ENCODE results near the gene NLN. TPM values are rescaled to one million over a fixed set of nuclear protein-coding genes. Genes with fewer than 3 reads are reported as not detected.
A peak's percentile ranks its signal among the peaks of the same experiment; 100 is the strongest.
"Not testable (repeated sequence)": the region's sequence is repeated elsewhere in the genome, so short reads cannot be mapped to it uniquely, and the experiment has no call there.

Gene NLN
- total RNA-seq, 1 donor from 2014 or later: 12.4 TPM

DNA sequence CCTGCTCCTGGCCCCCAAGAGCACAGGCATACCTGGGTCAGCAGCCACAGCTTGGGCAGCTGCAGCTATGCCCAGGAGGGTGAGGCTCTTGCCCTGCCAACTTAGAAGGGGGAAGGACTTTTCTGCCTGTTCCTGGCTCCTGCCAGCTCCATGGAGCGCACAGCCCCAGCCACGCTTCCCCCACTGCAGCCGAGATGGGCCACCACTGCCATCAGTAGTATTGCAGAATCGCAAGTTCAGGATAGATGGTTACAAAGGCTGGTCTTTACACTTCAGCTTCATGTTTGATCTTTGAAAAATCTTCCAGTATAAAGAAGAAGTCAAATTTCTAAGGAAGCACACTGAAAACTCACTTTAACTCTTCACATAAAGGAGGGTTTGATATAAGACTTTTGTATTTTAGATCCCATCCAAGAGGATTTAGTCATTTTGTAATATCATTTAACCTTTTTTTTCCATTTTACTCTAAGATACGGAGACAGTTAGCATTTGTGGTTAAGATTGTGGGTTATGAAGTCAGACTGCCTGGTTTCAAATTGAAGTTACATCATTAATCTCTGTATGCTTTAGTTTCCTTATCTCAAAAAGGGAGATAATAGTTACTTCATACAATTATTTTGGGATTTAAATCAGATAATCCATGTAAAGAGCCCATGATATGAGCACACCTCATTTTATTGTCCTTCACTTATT, 81.8 kb downstream of the NLN start:
- no peak overlapping the region for H3K27ac ChIP-seq (replicated peaks)
- no peak for DNase-seq
- no peak overlapping the region for H3K4me3 ChIP-seq
- H3K4me1 ChIP-seq: peaks cover 10% of the 10 kb centered on the region
- intact Hi-C loops (cut with micrococcal nuclease): no loop called here
- H3K36me3 ChIP-seq: no peaks in the 10 kb centered on the region
- H3K9me3 ChIP-seq (replicated peaks): no peaks in the 10 kb centered on the region
- TF ChIP-seq, protein P1, sequence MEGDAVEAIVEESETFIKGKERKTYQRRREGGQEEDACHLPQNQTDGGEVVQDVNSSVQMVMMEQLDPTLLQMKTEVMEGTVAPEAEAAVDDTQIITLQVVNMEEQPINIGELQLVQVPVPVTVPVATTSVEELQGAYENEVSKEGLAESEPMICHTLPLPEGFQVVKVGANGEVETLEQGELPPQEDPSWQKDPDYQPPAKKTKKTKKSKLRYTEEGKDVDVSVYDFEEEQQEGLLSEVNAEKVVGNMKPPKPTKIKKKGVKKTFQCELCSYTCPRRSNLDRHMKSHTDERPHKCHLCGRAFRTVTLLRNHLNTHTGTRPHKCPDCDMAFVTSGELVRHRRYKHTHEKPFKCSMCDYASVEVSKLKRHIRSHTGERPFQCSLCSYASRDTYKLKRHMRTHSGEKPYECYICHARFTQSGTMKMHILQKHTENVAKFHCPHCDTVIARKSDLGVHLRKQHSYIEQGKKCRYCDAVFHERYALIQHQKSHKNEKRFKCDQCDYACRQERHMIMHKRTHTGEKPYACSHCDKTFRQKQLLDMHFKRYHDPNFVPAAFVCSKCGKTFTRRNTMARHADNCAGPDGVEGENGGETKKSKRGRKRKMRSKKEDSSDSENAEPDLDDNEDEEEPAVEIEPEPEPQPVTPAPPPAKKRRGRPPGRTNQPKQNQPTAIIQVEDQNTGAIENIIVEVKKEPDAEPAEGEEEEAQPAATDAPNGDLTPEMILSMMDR (IDR thresholded peaks at IDR 0.05; ENCODE audit: borderline replicate concordance): no peak
- H3K27me3 ChIP-seq (ENCODE audit: low read depth): no peaks in the 10 kb centered on the region

DNA sequence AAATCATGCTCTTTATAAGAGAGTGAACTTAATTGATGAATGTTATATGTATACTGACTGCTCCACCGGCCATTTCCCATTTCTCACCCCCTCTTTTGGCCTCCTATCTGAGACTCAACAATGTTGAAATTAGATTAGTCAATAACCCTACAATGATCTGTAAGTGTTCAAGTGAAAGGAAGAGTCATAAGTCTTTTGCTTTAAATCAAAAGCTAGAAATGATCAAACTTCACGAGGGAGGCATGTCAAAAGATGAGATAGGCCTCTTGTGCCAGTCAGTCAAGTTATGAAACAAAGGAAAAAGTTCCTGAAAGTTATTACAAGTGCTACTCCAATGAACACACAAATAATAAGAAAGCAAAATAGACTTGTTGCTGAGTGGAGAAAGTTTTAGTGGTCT, 83.1 kb downstream of the NLN start:
- no peak overlapping the region for H3K4me3 ChIP-seq
- H3K27ac ChIP-seq (replicated peaks): no peak overlapping the region
- TF ChIP-seq, protein P1 (IDR thresholded peaks at IDR 0.05; ENCODE audit: borderline replicate concordance): no peak
- H3K27me3 ChIP-seq (ENCODE audit: low read depth): no peaks in the 10 kb centered on the region
- intact Hi-C loops (cut with micrococcal nuclease): no loop called here
- no peaks in the 10 kb centered on the region for H3K9me3 ChIP-seq (replicated peaks)
- DNase-seq: no peak
- H3K4me1 ChIP-seq: peaks cover 15% of the 10 kb centered on the region
- H3K36me3 ChIP-seq: no peaks in the 10 kb centered on the region

DNA sequence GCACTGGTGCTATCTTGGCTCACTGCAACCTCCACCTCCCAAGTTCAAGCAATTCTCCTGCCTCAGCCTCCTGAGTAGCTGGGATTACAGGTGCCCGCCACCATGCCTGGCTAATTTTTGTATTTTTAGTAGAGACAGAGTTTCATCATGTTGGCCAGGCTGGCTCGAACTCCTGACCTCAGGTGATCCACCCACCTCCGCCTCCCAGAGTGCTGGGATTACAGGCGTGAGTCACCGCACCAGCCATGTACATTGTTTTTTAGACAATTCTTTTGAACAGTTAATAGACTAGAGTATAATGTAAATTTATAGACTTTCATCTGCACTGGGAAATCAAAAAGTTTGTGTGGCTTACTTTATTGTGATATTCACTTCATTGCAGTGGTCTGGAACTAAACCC, 85.5 kb downstream of the NLN start:
- H3K36me3 ChIP-seq; intact Hi-C loops (cut with micrococcal nuclease): not testable (repeated sequence)

GRCh38 chr5:65808251-65808741, 86.3 kb downstream of the NLN start:
- intact Hi-C loops (cut with micrococcal nuclease): no loop called here
- H3K4me1 ChIP-seq: peaks cover 11% of the 10 kb centered on the region
- no peak overlapping the region for H3K4me3 ChIP-seq
- no peaks in the 10 kb centered on the region for H3K9me3 ChIP-seq (replicated peaks)
- DNase-seq: no peak
- H3K36me3 ChIP-seq: no peaks in the 10 kb centered on the region
- H3K27ac ChIP-seq (replicated peaks): peak overlapping the region; percentile 10
- no peaks in the 10 kb centered on the region for H3K27me3 ChIP-seq (ENCODE audit: low read depth)
- TF ChIP-seq, protein P1 (IDR thresholded peaks at IDR 0.05; ENCODE audit: borderline replicate concordance): no peak

More for the DNA sequence above, 85.5 kb downstream of the NLN start:
- H3K9me3 ChIP-seq (replicated peaks); H3K27ac ChIP-seq (replicated peaks); H3K27me3 ChIP-seq (ENCODE audit: low read depth); DNase-seq; H3K4me3 ChIP-seq: not testable (repeated sequence)
- H3K4me1 ChIP-seq: peaks cover 11% of the 10 kb centered on the region

DNA sequence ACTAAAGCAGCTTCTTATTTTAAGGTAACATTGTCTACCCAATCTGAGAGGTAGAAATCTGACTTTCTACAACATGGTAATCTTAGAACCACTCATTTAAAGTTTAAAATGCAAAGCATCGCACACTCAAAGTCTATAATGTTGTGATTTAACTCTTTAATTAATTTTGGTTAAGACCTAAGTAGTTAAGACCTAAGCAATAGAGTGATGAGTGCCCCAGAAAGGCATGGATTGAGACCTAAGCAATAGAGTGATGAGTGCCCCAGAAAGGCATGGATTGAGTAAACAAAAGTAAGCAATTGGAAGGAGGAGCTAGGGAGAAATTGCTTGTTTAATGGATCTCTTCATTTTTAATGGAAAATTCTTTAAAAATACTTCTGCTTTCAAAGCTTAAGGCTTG, 86.8 kb downstream of the NLN start:
- Histone ChIP-seq H3K9me3 (replicated peaks) (no peaks in the 10 kb centered on the region), H3K36me3 (no peaks in the 10 kb centered on the region), H3K27me3 (ENCODE audit: low read depth) (no peaks in the 10 kb centered on the region), H3K27ac (replicated peaks) (peak overlapping the region; percentile 10), H3K4me3 (no peak overlapping the region), H3K4me1 (peaks cover 11% of the 10 kb centered on the region)
- intact Hi-C loops (cut with micrococcal nuclease): no loop called here
- no peak for DNase-seq
- TF ChIP-seq, protein P1 (IDR thresholded peaks at IDR 0.05; ENCODE audit: borderline replicate concordance): no peak

DNA sequence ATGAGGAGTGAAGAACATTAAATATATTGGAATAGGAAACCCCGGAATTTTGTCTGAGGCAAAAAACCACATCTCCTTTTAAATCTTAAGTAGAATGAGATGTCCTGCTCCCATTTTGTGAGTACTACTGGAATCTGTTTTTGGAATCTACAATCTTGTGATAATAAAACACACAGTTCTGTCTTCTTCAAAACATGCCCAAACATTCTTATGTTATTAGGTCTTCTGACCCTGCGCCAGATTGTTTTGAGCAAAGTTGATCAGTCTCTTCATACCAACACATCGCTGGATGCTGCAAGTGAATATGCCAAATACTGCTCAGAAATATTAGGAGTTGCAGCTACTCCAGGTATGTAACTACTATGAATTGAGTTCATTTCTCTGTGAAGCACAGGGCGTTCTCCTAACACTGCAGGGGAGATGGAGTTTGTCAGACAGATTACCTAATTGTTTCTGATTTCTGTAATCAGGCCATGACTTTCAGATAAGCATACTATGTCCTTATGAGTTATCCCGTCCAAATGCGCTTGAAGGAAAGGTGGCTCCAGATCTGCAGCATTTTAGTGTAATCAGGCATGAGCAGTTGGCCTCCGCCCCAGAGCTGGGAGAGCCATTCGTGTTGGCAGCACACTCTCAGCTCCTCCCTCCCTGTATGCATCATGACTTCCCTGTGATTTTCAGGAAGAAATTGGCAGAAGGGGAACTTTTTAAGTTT, 88.0 kb downstream of the NLN start:
- intact Hi-C loops (cut with micrococcal nuclease): no loop called here
- H3K36me3 ChIP-seq: no peaks in the 10 kb centered on the region
- peak; percentile 68 for DNase-seq

More for the DNA sequence above, 88.0 kb downstream of the NLN start:
- no peaks in the 10 kb centered on the region for H3K27me3 ChIP-seq (ENCODE audit: low read depth)
- H3K4me1 ChIP-seq: peaks cover 11% of the 10 kb centered on the region
- H3K9me3 ChIP-seq (replicated peaks): no peaks in the 10 kb centered on the region
- H3K27ac ChIP-seq (replicated peaks): peak overlapping the region; percentile 41
- no peak overlapping the region for H3K4me3 ChIP-seq
- TF ChIP-seq, protein P1 (IDR thresholded peaks at IDR 0.05; ENCODE audit: borderline replicate concordance): no peak
